Upper lobe of right lung (tissue), 1 donor: ENCODE results near the gene RAB31. TPM values are rescaled to one million over a fixed set of nuclear protein-coding genes. Genes with fewer than 3 reads are reported as not detected.

Experiments used
- ATAC-seq: fragments of 200-7000 bp; cut with Tn5 transposase; one replicate; pipeline ENCODE4 v1.9.1; 2020; ENCODE audit warnings: mild to moderate bottlenecking, moderate library complexity
- DNase-seq: peaks from one replicate; pipeline ENCODE4 v3.0.0-alpha.2; 2020
- H3K27ac ChIP-seq: fragments of 200-600 bp; one replicate; pipeline ENCODE4 v1.8.0; 2022
- H3K27me3 ChIP-seq: fragments of 200-600 bp; one replicate; pipeline ENCODE4 v1.8.0; 2022; ENCODE audit warnings: mild to moderate bottlenecking
- H3K36me3 ChIP-seq: fragments of 200-600 bp; one replicate; pipeline ENCODE4 v1.8.0; 2022
- H3K4me1 ChIP-seq: fragments of 200-600 bp; one replicate; pipeline ENCODE4 v1.8.0; 2022
- H3K4me3 ChIP-seq: fragments of 200-600 bp; one replicate; pipeline ENCODE4 v1.8.0; 2022; ENCODE audit warnings: mild to moderate bottlenecking
- H3K9me3 ChIP-seq: fragments of 200-600 bp; one replicate; pipeline ENCODE4 v1.8.0; 2022
- intact Hi-C: fragments of 100-400 bp; cut with DNase I; formaldehyde crosslinking; loops from one replicate; pipeline ENCODE4 v1.11.0; 2022
- total RNA-seq: library from RNA; stranded (reverse); fragmentation: NEBNext Ultra II Directional; extraction: Animal tissue kit (Norgen Biotek cat#: 25700); gene quantifications from one replicate; pipeline ENCODE4 v1.2.1, GENCODE V29; 2021
- TF ChIP-seq, protein P1 (sequence below): fragments of 200-600 bp; IDR thresholded peaks from one replicate; pipeline ENCODE4 v1.8.0; 2022; ENCODE audit warnings: antibody characterized with exemption
- donor health status: DM: no; HTN: yes; CAD: no; lungs with severe emphysema.

RAB31 gene
- total RNA-seq, 1 donor from 2014 or later: 137 TPM

GRCh38 chr18:9731380-9731779 is 23.3 kb downstream of the RAB31 start:
- ATAC-seq: no peak
- TF ChIP-seq, protein P1, sequence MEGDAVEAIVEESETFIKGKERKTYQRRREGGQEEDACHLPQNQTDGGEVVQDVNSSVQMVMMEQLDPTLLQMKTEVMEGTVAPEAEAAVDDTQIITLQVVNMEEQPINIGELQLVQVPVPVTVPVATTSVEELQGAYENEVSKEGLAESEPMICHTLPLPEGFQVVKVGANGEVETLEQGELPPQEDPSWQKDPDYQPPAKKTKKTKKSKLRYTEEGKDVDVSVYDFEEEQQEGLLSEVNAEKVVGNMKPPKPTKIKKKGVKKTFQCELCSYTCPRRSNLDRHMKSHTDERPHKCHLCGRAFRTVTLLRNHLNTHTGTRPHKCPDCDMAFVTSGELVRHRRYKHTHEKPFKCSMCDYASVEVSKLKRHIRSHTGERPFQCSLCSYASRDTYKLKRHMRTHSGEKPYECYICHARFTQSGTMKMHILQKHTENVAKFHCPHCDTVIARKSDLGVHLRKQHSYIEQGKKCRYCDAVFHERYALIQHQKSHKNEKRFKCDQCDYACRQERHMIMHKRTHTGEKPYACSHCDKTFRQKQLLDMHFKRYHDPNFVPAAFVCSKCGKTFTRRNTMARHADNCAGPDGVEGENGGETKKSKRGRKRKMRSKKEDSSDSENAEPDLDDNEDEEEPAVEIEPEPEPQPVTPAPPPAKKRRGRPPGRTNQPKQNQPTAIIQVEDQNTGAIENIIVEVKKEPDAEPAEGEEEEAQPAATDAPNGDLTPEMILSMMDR: no peak
- Histone ChIP-seq H3K36me3 (peaks cover 5% of the 10 kb centered on the region), H3K27ac (no peak overlapping the region), H3K9me3 (no peaks in the 10 kb centered on the region), H3K27me3 (no peaks in the 10 kb centered on the region), H3K4me3 (no peak overlapping the region), H3K4me1 (peaks cover 4% of the 10 kb centered on the region)
- DNase-seq: no peak
- intact Hi-C loops: no loop called here

DNA sequence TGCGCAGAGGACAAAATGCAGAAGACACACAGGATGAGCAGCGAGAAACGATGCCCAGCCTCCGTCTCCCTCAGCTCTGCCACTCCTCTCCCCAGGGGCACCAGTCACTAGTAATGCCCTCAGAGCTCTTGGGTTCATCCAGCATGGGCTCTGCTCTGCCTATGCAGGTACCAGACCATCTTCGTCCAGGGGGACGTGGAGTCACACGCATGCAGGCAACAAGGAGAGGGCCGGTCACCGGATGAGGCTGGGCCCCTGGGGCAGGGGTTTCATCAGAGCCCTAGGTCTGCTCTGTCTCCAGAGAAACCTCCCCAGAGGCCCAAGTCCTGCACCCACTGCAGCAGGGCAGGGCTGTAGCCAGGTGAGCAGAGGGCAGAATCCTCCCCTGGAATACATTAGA is 23.9 kb downstream of the RAB31 start:
- TF ChIP-seq, protein P1: no peak
- Histone ChIP-seq H3K4me1 (peaks cover 4% of the 10 kb centered on the region), H3K36me3 (peaks cover 5% of the 10 kb centered on the region), H3K27ac (no peak overlapping the region), H3K27me3 (no peaks in the 10 kb centered on the region), H3K9me3 (no peaks in the 10 kb centered on the region), H3K4me3 (no peak overlapping the region)
- ATAC-seq: no peak
- intact Hi-C loops: no loop called here
- DNase-seq: no peak

- Histone ChIP-seq H3K9me3 (no peaks in the 10 kb centered on the region), H3K27me3 (no peaks in the 10 kb centered on the region), H3K27ac (peak overlapping the region; percentile 30), H3K4me3 (no peak overlapping the region), H3K4me1 (peaks cover 4% of the 10 kb centered on the region), H3K36me3 (peaks cover 5% of the 10 kb centered on the region)
- TF ChIP-seq, protein P1: no peak
- intact Hi-C loops: no loop called here
- ATAC-seq (peak; percentile 79), DNase-seq (no peak)
These were observed 26.1 kb downstream of the RAB31 start for GRCh38 chr18:9734189-9734588.

DNA sequence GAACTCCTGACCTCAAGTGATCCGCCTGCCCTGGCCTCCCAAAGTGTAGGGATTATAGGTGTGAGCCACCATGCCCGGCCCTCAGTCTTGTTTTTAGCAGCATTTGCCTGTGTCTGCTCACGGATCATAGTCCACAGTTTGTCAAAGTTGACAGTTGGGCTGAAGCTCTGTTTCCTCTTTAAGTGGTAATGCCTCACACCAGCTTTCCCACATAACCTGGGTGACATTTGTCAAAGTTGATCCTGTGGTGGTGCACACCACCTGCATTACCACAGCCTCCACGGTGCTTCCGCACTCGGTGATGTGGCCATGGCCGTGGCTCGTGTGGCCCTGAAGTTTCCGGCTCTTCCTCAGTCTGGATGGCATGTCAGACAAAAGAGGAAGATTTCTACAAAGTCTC is 27.1 kb downstream of the RAB31 start:
- Histone ChIP-seq H3K36me3 (peaks cover 5% of the 10 kb centered on the region), H3K27ac (no peak overlapping the region), H3K4me1 (peaks cover 4% of the 10 kb centered on the region), H3K9me3 (no peaks in the 10 kb centered on the region), H3K27me3 (no peaks in the 10 kb centered on the region), H3K4me3 (no peak overlapping the region)
- TF ChIP-seq, protein P1: no peak
- DNase-seq (no peak), ATAC-seq (peak; percentile 34)
- intact Hi-C loops: no loop called here

DNA sequence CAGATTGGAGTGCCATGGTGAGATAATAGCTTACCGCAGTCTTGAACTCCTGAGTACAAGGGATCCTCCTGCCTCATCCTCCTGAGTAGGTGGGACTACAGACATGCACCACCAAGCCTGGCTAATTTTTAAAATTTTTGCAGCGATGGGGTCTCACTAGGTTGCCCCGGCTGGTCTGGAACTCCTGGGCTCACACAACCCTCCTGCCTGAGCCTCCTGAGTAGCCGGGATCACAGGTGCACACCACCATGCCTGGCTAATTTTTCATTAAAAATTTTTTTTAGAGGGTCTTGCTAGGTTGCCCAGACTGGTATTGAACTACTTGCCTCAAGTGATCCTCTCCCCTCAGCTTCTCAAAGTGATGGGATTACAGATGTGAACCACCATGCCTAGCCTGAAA is 27.8 kb downstream of the RAB31 start:
- intact Hi-C loops: no loop called here
- no peak for DNase-seq

More for the DNA sequence above, 27.8 kb downstream of the RAB31 start:
- ATAC-seq: no peak
- Histone ChIP-seq H3K27me3 (no peaks in the 10 kb centered on the region), H3K9me3 (no peaks in the 10 kb centered on the region), H3K4me3 (no peak overlapping the region), H3K4me1 (peaks cover 4% of the 10 kb centered on the region), H3K27ac (no peak overlapping the region), H3K36me3 (peaks cover 5% of the 10 kb centered on the region)
- TF ChIP-seq, protein P1: no peak
